Sciatic nerve (tissue), 2 donors: ENCODE measurements around the gene INPP5A. TPM values are rescaled to one million over a fixed set of nuclear protein-coding genes. Genes with fewer than 3 reads are reported as not detected.
A peak's percentile ranks its signal among the peaks of the same experiment; 100 is the strongest.
"Not testable (repeated sequence)": the region's sequence is repeated elsewhere in the genome, so short reads cannot be mapped to it uniquely, and the experiment has no call there.

ENCODE experiments used
- ATAC-seq: fragments of 200-7000 bp; cut with Tn5 transposase; one replicate; pipeline ENCODE4 v1.9.1; 2020; ENCODE audit warnings: mild to moderate bottlenecking, moderate library complexity
- DNase-seq: peaks from one replicate; pipeline ENCODE4 v3.0.0-alpha.2; 2020; ENCODE audit warnings: low spot score
- intact Hi-C: fragments of 100-400 bp; cut with DNase I; formaldehyde crosslinking; loops from one replicate; pipeline ENCODE4 v1.14.2; 2022
- total RNA-seq: library from RNA; stranded (reverse); fragmentation: NEBNext Ultra II Directional; extraction: Animal tissue kit (Norgen Biotek cat#: 25700); gene quantifications from one replicate; pipeline ENCODE4 v1.2.1, GENCODE V29; 2021
- donor health status: DM: no; HTN: no; CAD: no.
- donor health status: DM: no; HTN: no; CAD: no.

INPP5A gene
- total RNA-seq, 1 donor from 2014 or later = 54.3 TPM

DNA sequence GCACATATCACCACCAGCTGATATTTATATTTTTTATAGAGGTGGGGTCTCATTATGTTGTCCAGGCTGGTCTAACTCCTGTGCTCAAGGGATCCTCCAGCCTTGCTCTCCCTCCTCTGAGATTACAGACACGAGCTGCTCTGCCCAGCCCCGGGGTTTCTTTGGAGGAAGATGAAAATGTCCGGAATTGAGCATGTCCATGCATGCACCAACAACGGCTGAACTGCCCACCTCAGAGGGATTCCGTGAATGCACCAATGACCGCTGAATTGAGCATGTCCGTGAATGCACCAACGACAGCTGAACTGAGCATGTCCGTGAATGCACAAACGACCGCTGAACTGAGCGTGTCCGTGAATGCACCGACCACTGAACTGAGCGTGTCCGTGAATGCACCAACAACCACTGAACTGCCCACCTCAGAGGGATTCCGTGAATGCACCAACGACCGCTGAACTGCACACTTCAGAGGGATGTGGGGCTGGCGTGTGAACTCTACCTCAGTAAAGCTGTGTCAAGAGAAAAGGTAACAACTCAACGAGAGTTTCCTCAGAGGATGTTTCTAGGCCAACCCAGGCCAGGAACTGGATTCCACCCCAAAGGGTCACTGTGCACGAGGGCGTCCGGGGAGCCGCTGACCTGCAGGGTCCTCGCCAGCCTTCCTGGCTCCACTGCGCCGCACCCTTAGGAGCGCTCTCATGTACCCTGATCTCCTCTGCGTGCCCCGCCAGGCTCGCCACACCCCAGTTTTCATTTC lies 34.9 kb upstream of the INPP5A start:
- DNase-seq (peak; percentile 53), ATAC-seq (no peak)
- intact Hi-C loops = no loop called here

DNA sequence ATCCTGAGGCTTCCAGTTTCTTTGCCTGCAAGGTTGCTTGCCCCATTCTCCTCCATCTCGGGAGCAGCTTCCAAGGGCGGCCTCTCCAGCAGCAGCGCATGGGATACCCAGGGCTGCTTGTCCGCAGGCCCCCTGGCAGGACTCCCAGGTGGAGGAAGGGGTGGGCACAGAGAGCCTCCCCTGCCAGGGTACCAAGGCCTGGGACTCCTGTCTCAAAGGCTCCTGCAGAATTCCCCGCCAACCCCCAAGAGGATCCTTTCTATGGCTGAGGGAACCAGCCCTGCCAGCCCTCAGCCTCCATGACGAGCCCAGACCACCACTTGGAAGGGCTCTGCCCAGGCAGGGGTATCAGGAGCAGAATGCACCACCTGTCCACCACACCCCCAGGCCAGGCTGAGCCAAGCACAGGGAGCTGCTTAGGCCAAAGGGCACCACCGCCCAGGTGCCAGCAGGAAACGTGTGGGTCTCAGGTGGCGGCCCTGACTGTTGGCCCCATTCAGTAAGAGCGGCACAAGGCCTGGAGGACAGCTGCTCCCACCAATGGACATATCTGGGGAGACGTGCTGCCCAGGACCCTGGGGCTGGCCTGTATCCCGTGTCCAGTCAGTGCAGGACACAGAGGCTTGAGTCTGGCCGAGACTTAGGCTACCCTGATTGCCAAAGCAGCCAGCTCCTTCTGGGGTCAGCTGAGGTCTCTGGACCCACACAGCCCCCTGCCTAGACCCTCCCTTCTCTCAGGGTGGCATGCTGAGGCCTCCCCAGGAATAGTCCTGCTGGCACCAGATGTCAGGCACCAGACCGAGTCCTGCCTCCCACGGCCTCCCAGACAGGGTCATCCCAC lies 33.8 kb upstream of the INPP5A start:
- DNase-seq (peak; percentile 52), ATAC-seq (no peak)
- intact Hi-C loops = no loop called here

DNA sequence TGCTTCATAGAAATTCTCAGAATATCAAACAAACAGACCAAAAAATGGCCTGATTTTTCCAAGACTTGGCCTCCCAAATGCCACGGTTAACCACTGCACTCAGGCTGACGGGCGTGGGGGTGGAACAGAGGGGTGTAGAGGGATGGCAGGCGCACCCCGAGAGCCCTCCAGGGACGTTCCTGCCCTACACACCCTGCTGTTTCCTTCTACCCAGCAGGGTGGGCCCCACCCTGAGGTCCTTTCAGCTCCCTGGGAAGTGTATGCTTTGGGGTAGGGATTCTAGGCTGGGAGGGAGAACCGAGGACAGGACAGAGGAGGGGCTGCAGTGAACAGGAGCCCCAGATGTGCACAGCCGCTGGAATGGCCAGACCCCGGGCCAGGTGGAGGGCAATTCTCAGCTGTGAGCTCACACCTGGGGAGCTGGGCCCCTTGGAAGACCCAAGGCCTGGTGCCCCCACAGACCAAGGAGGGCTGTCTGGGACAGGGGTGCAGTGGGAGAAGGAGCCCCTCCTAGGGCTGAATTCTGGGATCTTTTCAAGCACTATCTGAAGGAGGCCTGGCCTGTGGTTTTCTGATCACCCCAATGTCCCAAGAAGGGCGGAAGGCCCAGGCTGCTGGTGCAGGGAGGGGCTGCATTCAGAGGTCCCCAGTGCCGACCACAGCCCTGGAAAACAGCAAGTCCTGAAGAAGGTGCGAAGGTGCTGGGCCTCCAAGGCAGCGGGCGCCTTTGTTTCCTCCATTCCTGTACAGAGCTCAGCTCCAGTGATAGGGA lies 32.9 kb upstream of the INPP5A start:
- intact Hi-C loops = no loop called here
- ATAC-seq (no peak), DNase-seq (peak; percentile 53)

DNA sequence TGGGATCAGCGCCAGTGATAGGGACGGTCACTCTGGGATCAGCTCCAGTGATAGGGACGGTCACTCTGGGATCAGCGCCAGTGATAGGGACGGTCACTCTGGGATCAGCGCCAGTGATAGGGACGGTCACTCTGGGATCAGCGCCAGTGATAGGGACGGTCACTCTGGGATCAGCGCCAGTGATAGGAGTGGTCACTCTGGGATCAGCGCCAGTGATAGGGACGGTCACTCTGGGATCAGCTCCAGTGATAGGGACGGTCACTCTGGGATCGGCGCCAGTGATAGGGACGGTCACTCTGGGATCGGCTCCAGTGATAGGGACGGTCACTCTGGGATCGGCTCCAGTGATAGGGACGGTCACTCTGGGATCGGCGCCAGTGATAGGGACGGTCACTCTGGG lies 32.0 kb upstream of the INPP5A start:
- DNase-seq = peak; percentile 64
- intact Hi-C loops = not testable (repeated sequence)

DNA sequence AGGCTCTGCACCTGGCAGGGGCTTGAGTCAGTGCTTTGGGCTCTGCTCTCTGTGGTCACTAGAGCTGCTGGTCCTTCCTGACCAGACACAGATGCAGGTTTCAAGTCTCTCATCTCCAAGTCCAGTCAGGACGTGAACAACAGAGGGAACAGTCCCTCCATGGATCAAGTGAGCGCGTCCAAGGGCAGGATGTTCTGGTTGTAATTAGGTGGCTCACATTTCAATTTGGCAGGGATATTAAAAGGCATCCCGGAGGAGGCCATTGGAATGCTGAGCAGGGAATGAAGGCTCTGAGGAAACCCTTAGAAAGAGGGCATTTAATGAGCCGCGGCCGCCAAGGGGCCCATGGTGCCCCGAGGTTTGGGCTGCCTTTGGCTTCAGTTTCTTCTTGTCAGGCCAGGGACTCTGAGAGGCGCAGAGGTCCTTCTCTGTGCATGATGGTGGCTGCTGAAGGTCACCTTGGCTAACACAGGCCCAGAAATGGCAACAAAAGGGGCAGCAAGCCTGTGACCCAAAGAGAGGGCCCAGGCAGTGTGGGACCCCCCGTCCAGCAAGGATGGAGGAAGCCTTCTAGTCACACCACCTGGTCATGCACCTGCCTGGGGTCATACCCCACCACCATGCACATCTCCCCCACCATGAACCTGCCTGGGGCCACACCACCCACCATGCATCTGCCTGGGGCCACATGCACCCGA lies 30.7 kb upstream of the INPP5A start:
- DNase-seq (peak; percentile 67), ATAC-seq (peak; percentile 89)
- intact Hi-C loops = no loop called here

More for the DNA sequence above, 32.0 kb upstream of the INPP5A start:
- ATAC-seq = not testable (repeated sequence)

DNA sequence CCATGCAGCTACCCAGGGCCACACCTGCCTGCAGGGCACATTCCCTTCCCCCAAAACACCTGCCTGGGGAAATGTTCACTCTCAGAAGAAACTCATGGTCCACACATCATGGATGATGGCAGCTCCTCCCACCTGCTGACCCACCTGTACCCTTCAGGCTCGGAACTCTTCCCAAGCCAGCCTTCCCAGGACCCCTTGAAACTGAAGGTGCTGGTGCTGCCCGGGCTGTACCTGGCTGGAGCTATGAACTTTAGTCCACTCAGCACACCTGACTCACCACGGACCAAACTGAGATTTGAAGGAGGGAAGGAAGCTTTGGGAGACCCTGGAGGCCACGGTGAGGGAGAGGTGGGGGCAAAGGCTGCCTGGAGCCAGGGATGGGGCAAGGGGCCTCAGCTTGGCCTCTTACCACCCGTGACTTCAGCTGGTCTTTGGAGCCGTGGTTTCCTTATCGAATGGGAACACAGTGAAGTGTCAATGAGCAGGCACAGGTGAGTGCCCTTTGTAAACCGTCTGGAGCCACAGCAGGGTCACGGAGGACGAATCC lies 30.1 kb upstream of the INPP5A start:
- intact Hi-C loops = no loop called here
- ATAC-seq (no peak), DNase-seq (peak; percentile 50)

DNA sequence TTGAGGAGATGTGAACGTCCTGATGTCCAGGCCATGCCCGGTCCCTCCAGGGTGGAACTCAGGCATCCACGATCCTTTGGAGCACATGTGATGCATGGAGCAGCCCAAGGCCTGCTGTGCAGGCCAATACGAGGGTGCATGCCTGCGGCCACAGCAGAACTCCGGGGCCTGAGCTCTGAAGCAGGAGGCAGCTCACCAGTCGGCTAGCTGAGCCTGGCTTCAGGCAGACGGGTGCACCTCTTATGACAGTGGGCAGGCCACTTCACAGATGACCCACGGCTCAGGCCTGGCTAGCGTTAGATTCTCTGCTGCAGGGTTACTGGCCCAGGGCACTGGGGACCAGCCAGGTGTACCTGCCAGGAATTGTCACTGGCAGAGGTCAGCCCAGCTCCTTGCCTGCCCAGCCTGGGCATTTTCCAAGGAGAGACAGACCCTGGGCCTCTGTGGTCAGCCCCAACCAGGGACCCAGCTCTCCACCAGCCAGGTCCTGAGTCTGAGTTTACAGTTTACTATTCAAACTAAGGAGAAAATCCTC lies 29.6 kb upstream of the INPP5A start:
- peak; percentile 6 for ATAC-seq
- DNase-seq = peak; percentile 55
- intact Hi-C loops = no loop called here

DNA sequence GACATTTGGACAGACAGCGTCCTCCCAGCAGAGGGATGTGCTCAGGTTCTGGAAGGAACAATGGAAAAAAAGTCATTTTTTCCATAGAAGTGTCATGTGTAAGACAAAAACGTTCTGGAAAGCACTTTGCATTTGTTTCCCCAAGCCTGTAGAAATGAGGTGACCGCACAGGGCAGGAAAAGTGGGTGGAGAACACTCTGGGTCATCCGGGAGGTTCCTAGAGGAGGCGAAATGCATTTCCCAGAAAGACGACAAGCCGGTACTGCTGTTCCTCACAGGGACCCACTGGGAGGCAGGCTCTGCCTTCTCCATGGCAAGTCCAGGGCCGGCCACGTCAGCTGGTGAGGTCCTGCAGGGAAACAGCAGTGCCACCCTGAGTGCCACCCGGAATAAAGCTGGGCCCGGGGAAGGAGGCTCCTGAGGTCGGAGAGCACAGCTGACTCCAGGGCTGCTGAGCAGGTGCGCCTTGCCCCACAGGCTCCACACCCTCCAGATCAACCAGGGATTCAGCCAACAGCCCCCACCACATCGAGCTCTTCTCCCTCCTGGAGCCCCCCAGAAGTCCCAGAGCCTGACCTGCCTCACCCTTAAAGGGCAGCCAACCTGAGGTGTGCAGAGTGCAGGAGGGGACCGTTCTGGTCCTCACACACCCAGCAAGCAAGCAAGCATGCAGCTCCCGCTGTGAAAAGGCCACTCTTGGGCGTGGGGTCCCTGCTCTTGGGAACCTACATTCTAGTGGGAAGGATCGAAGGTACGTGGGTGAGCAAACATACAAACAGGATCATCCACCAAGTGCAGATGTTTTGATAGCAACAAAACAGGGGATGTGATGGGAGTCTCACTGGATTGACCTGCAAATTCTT lies 28.8 kb upstream of the INPP5A start:
- intact Hi-C loops = no loop called here
- ATAC-seq = peak; percentile 38
- peak; percentile 67 for DNase-seq

DNA sequence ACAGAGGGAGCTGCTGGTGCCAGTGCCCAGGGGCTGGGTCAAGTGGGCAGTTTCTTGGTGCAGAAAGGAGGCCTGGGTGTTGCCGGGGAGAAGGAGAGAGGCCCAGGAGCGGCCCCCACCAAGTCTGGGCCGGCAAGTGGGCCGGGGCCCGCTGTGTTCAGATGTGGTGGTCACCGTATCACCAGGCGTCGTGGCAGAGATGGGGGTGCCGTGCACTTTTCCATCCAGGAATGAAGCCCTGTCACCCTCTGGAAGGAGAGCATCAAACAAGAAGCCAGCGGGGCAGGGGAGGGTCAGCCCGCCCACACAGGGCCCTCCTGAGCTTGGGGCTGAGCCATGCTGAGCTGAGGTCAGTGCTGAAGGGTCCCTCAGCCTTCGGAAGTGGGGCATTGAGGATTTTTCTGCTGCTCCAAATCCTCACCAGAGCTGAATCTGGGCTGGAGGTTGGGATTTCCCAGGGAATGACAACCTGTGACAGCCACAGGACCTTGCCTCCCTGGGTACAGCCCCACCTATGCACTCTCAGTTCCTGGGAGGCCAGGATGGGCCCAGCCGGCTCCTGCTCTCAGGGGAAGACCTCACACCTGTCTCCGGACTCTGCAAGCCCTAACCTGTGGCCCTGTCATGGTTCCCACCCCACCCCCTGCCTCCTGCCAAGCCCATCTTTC lies 27.9 kb upstream of the INPP5A start:
- intact Hi-C loops = no loop called here
- ATAC-seq (no peak), DNase-seq (peak; percentile 58)

DNA sequence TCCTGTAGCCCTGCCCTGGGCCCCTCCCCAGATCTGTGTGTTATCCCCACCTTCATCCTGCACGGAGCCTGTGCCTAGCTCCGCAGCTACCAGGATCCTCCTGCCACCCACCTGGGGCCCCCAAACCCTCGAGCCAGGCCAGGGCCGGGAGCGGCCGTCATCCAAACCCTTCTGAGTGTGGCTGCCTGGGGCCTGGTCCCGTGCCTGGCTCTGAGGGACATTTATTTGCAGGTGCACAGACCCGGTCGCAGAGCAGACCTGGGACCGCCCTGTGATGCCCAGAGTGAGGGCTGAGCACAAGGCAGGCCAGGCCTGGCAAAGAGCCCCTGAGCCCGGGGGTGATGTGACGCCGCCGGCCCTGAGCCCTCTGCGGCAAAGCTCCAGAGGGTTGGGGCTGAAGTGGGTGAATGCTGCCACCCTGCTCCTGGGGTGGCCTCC lies 27.4 kb upstream of the INPP5A start:
- intact Hi-C loops = no loop called here
- ATAC-seq (no peak), DNase-seq (peak; percentile 56)

DNA sequence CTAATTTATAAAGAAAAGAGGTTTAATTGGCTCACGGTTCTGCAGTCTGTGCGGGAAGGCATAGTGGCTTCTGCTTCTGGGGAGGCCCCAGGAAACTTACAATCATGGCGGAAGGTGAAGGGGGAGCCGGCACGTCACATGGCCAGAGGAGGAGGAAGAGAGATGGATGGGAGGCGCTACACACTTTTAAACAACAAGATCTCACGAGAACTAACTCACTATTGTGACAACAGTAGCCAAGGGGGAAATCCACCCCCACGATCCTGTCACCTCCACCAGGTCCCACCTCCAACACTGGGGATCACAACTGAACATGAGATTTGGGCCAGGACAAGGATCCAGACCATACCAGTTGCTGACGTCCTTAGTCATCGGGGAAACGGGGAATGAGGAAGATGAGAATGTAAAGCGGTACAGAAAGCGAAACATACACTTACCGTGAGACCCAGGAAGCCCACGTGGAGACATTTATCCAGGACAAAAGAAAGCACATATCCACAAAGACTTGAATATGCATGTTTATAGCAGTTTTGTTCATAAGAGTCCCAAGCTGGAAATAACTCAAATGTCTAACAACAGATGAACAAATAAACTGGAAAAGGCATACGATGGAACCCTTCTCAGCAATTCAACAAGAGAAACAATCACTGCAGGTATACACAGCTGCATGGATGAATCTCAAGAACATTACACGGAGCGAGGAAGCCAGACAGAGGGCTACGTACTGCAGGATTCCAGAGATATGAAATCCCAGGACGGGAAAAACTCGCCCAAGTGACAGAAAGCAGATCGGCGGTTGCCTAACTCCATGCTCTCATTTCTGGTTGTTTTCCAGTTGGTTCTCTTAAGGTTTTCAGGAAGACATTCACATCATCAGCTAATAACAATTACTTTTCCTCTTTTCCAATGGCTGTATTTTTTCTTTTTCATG lies 26.2 kb upstream of the INPP5A start:
- DNase-seq (peak; percentile 40), ATAC-seq (no peak)
- intact Hi-C loops = no loop called here

DNA sequence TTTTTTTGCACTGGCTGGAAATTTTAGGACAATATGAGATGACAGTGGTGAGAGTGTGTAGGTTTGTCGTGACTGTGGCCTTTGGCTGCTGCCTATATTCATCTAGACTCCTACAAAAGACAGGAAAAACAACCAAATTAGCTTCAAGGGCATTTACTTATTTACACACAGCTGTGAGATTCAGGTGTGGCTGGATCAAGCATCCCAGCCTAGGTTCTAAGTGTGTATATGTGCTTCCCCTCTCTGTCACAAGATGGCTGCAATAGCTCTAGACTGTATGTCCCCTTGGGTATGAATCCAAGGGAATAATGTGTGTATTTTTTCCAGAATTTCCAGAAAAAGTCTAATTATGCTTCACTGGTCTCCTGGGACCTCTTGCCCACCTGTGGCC lies 25.5 kb upstream of the INPP5A start:
- ATAC-seq (no peak), DNase-seq (no peak)
- intact Hi-C loops = no loop called here

DNA sequence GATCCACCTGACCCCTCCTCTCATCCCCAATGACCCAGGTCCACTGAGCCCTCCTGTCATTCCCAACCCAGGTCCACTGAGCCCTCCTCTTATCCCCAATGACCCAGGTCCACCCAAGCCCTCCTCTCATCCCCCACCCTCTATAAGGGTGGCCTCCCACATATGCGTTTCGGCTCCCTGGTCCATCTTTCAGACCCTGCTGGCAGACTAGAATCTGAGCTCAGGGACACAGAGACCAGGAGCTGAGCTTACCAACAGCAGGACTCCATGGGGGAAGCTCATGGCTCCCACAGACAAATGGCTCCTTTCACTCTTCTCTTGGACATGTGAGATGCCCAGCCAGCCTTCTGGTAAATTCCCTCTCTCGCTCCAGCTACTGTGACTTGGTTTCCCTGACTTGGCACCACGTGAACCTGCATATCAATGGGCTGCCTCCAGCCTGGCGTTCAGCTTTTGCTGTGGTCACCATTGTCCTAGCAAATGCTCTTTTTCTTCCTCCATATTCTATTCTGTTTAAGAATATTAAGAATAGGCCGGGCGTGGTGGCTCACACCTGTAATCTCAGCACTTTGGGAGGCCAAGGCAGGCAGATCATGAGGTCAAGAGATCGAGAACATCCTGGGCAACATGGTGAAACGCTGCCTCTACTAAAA lies 24.8 kb upstream of the INPP5A start:
- intact Hi-C loops = no loop called here
- peak; percentile 42 for DNase-seq
- ATAC-seq = no peak

DNA sequence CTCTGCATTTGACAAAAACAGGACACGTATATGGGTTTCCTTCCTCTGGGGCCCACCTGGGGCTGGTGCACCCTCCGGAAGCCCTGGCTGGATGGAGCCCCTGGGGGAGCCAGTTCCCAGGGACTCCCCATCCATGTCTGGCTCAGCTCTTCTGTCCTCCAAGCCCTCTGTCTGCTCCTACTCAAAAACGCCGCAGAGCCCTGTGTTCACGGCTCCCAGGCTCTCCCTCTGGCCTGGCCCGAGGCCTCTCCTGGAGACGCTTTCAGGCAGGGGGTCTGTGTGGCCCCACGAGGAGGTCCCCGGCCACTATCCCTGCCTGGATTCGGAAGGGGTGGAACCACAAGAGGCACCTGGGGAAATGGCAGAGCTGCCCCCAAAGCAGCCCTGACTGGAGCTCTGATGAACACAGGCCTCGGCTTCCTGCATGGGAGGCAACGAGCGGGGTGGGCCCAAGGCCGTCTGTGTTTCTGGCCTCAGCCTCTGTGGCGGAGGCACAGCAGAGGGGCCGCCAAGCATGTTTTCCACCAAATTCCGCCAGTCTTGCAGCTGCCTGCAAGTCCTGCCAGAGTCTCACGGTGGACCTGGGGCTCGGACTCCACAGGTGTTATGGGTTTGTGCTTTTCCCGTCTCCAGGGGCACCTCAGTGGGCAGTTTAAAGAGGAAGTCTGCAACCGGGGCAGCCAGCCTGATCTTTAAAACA lies 22.6 kb upstream of the INPP5A start:
- intact Hi-C loops = no loop called here
- peak; percentile 65 for DNase-seq

More for the DNA sequence above, 22.6 kb upstream of the INPP5A start:
- ATAC-seq = no peak
